Measurements from ENCODE around the gene URB2. TPM values are rescaled to one million over a fixed set of nuclear protein-coding genes. Genes with fewer than 3 reads are reported as not detected.

URB2 gene
- total RNA-seq, 4 donors from 2014 or later: 5.0 to 14.6 (median 8.3) TPM

DNA sequence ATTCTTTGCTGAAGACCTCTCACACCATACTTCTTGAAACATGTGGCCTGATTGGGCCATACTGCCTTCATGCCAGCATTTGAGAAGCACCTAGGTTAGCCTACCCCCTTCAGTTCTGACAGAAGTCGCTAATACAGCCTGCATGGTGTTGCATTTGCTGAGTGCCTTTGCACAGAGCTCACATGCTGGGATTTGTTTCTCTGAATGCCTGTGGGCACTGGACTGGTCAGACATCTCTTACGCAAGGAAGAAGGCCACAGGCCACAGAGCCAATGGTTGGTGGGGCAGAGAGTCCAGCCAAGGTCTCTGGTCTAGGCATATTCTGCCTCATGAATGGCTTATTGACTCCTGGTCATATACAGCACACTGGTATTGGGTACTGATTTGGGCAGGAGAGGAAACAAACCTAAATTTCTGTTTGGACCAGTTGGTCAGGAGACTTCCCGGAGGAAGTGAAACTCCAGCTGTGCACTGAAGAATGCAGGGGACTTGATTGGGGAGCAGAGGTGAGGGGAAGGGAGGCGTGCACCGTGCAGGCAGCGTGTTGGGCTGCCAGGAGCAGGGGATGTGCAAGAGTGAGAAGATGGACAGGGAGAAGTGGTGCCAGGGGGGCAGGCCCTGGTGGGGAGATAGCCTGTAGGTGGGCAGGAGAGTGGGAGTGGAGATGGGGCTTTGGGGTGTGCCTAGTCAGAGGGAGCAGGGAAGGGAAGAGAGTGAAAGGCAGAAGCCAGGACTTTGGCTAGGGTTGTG is 18.1 kb downstream of the URB2 start:
- intact Hi-C loops (cut with DNase I): no loop called here
- Histone ChIP-seq H3K27ac (replicated peaks in 1 of 4) (no peak overlapping the region), H3K4me1 (peaks cover 0 to 11% (median 0%) of the 10 kb centered on the region in 4 donors), H3K9me3 (no peaks in the 10 kb centered on the region), H3K4me3 (no peak overlapping the region), H3K36me3 (peaks cover 34 to 74% (median 63%) of the 10 kb centered on the region in 4 donors), H3K27me3 (no peaks in the 10 kb centered on the region)
- DNase-seq (ENCODE audit: extremely low spot score): no peak
- WGBS: 86% methylated on average over 6 of the region's 6 CpGs
- TF ChIP-seq POLR2A (IDR thresholded peaks at IDR 0.05; ENCODE audit: low read depth): no peak
- TF ChIP-seq EP300 (IDR thresholded peaks at IDR 0.05): no peak
- TF ChIP-seq, protein P1, sequence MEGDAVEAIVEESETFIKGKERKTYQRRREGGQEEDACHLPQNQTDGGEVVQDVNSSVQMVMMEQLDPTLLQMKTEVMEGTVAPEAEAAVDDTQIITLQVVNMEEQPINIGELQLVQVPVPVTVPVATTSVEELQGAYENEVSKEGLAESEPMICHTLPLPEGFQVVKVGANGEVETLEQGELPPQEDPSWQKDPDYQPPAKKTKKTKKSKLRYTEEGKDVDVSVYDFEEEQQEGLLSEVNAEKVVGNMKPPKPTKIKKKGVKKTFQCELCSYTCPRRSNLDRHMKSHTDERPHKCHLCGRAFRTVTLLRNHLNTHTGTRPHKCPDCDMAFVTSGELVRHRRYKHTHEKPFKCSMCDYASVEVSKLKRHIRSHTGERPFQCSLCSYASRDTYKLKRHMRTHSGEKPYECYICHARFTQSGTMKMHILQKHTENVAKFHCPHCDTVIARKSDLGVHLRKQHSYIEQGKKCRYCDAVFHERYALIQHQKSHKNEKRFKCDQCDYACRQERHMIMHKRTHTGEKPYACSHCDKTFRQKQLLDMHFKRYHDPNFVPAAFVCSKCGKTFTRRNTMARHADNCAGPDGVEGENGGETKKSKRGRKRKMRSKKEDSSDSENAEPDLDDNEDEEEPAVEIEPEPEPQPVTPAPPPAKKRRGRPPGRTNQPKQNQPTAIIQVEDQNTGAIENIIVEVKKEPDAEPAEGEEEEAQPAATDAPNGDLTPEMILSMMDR (IDR thresholded peaks at IDR 0.05): no peak
- no peak for TF ChIP-seq POLR2AphosphoS5 (IDR thresholded peaks at IDR 0.05)

- Histone ChIP-seq H3K9me3 (no peaks in the 10 kb centered on the region), H3K4me3 (no peak overlapping the region), H3K4me1 (peaks cover 0 to 11% (median 0%) of the 10 kb centered on the region in 4 donors), H3K36me3 (peaks cover 40 to 82% (median 71%) of the 10 kb centered on the region in 4 donors), H3K27me3 (no peaks in the 10 kb centered on the region), H3K27ac (replicated peaks in 1 of 4) (no peak overlapping the region)
- TF ChIP-seq, protein P1 (IDR thresholded peaks at IDR 0.05): no peak
- no peak for TF ChIP-seq EP300 (IDR thresholded peaks at IDR 0.05)
- no peak for TF ChIP-seq POLR2AphosphoS5 (IDR thresholded peaks at IDR 0.05)
- TF ChIP-seq POLR2A (IDR thresholded peaks at IDR 0.05; ENCODE audit: low read depth): no peak
- intact Hi-C loops (cut with DNase I): no loop called here
- WGBS: 90% methylated on average over 15 of the region's 15 CpGs
- no peak for DNase-seq (ENCODE audit: extremely low spot score)
Measured at GRCh38 chr1:229645324-229645993, 19.4 kb downstream of the URB2 start.

DNA sequence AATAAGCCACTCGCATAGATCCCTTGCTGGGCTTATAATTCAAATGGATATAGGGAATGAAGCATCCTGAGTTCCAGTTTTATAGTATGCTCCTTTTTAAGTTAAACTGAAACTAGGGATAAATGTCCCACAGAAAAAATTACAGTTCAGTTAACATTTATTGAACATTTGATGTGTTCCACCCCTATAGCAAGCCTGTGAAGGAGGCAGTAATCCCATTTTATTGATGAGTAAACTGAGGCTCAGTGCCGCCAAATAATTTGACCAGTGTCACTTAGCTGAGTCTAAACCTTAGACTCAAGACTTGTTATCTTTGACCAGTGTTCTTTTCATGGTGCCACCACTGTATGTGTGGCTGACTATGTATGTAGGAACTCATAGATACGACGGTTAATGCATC is 22.4 kb downstream of the URB2 start:
- intact Hi-C loops (cut with DNase I): no loop called here
- Histone ChIP-seq H3K36me3 (peaks cover 49 to 96% (median 81%) of the 10 kb centered on the region in 4 donors), H3K4me3 (no peak overlapping the region), H3K9me3 (no peaks in the 10 kb centered on the region), H3K27me3 (no peaks in the 10 kb centered on the region), H3K27ac (replicated peaks in 1 of 4) (no peak overlapping the region), H3K4me1 (no peaks in the 10 kb centered on the region)
- no peak for DNase-seq (ENCODE audit: extremely low spot score)
- 96% methylated on average over 4 of the region's 4 CpGs for WGBS
- TF ChIP-seq POLR2A (IDR thresholded peaks at IDR 0.05; ENCODE audit: low read depth) (no peak), EP300 (IDR thresholded peaks at IDR 0.05) (no peak), POLR2AphosphoS5 (IDR thresholded peaks at IDR 0.05) (no peak)
- TF ChIP-seq, protein P1 (IDR thresholded peaks at IDR 0.05): no peak

- no peak for DNase-seq (ENCODE audit: extremely low spot score)
- H3K4me3 ChIP-seq: no peak overlapping the region
- H3K9me3 ChIP-seq: no peaks in the 10 kb centered on the region
- no peak overlapping the region for H3K27ac ChIP-seq (replicated peaks in 1 of 4)
- WGBS: 89% methylated on average over 4 of the region's 4 CpGs
- intact Hi-C loops (cut with DNase I): loop anchor here (5.0 kb wide), 1 partner anchor 657 kb away; no protein-coding TSS in a partner anchor
- no peaks in the 10 kb centered on the region for H3K27me3 ChIP-seq
- H3K4me1 ChIP-seq: no peaks in the 10 kb centered on the region
- H3K36me3 ChIP-seq: peaks cover 59 to 93% (median 80%) of the 10 kb centered on the region in 4 donors
- TF ChIP-seq EP300 (IDR thresholded peaks at IDR 0.05): no peak
- TF ChIP-seq POLR2A (IDR thresholded peaks at IDR 0.05; ENCODE audit: low read depth): no peak
Measured at GRCh38 chr1:229650045-229650444, 24.0 kb downstream of the URB2 start.

DNA sequence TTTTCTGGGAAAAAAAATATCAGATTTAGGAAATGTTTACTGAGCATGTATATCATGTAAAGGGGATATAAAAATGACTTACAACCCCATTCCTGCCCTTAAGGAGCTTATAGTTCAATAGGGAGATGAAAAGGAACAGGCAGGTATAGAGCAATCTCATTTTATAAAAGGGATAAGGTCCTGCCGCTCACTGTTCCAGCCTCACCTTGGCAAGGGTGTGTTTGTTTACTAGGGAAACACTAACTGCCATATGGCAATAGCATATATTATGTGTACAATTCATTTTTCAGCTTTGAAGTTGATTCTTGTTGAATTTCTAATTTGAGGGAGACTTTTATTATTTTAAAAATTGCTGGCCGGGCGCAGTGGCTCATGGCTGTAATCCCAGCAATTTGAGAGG is 25.5 kb downstream of the URB2 start:
- no peak for TF ChIP-seq POLR2A (IDR thresholded peaks at IDR 0.05; ENCODE audit: low read depth)
- no peak for TF ChIP-seq EP300 (IDR thresholded peaks at IDR 0.05)
- TF ChIP-seq, protein P1 (IDR thresholded peaks at IDR 0.05): no peak
- TF ChIP-seq POLR2AphosphoS5 (IDR thresholded peaks at IDR 0.05): no peak
- intact Hi-C loops (cut with DNase I): loop anchor here (5.0 kb wide), 1 partner anchor 656 kb away; no protein-coding TSS in a partner anchor
- H3K9me3 ChIP-seq: no peaks in the 10 kb centered on the region
- WGBS: 96% methylated on average over 3 of the region's 3 CpGs
- DNase-seq (ENCODE audit: extremely low spot score): no peak
- peaks cover 52 to 93% (median 81%) of the 10 kb centered on the region in 4 donors for H3K36me3 ChIP-seq
- H3K4me1 ChIP-seq: no peaks in the 10 kb centered on the region
- H3K27ac ChIP-seq (replicated peaks in 1 of 4): no peak overlapping the region
- no peak overlapping the region for H3K4me3 ChIP-seq
- H3K27me3 ChIP-seq: no peaks in the 10 kb centered on the region

All from esophagus muscularis mucosa (tissue), 4 donors.